Large intestine (tissue), 3 donors: ENCODE results near the gene ACVR1. TPM values are rescaled to one million over a fixed set of nuclear protein-coding genes. Genes with fewer than 3 reads are reported as not detected.

ENCODE experiments used
- DNase-seq, 2 donors: peaks; one replicate each; pipeline versions ENCODE4 v3.0.0 to v3.0.0-alpha.2; 2013
- H3K27ac ChIP-seq: one replicate; pipeline ENCODE4 v1.5.1; 2013; ENCODE audit warnings: low read length
- H3K27me3 ChIP-seq: 2 replicates; pipeline ENCODE4 v1.6.1; 2013; ENCODE audit warnings: low read length; ENCODE audit not compliant: control insufficient read depth, insufficient read depth
- H3K36me3 ChIP-seq: 2 replicates; pipeline ENCODE4 v1.6.1; 2013; ENCODE audit warnings: low read length; ENCODE audit not compliant: control insufficient read depth, insufficient read depth
- H3K4me1 ChIP-seq: one replicate; pipeline ENCODE4 v1.6.1; 2013; ENCODE audit warnings: low read length; ENCODE audit not compliant: control insufficient read depth, insufficient read depth
- H3K4me3 ChIP-seq: one replicate; pipeline ENCODE4 v1.5.1; 2013; ENCODE audit warnings: low read length
- H3K9me3 ChIP-seq: one replicate; pipeline ENCODE4 v1.6.1; 2013; ENCODE audit warnings: mild to moderate bottlenecking, low read depth, low read length, moderate library complexity; ENCODE audit not compliant: control insufficient read depth
- WGBS: methylation state at CpG from one replicate; pipeline ENCODE4 v1.1.5; 2013; ENCODE audit warnings: low lambda C conversion rate; ENCODE audit not compliant: insufficient coverage; 5-methylcytosine and 5-hydroxymethylcytosine counted together
- polyA plus RNA-seq: library from polyadenylated mRNA; unstranded; fragments of 120-200 nt; gene quantifications from one replicate; pipeline ENCODE4 v1.2.1, GENCODE V29; 2013

Gene ACVR1
- polyA plus RNA-seq, 1 donor, result 20.9 TPM

DNA sequence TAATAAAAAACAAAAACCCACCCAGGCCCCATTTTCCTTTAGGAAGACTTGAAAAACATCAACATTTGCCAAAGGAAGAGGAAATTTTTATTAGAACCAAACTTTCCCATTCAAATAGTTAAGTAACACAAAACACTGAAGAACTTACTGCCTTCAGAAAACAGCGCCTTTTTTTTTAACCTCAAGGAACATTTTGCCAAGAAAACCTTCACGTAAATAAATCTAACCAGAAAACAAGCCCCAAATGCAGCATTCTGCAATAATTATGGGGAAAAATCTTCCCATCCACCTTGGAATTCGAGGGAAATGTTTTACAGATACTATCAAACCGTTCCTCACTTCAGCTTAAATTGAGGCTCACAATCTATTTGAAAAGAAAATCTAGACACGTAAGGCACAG is 56.4 kb downstream of the ACVR1 start:
- Histone ChIP-seq H3K27ac (no peak overlapping the region), H3K4me1 (no peaks in the 10 kb centered on the region), H3K9me3 (no peaks in the 10 kb centered on the region), H3K36me3 (peaks cover 23% of the 10 kb centered on the region), H3K27me3 (no peaks in the 10 kb centered on the region), H3K4me3 (no peak overlapping the region)
- no peak for DNase-seq
- 88% methylated on average over 2 of the region's 5 CpGs for WGBS

DNA sequence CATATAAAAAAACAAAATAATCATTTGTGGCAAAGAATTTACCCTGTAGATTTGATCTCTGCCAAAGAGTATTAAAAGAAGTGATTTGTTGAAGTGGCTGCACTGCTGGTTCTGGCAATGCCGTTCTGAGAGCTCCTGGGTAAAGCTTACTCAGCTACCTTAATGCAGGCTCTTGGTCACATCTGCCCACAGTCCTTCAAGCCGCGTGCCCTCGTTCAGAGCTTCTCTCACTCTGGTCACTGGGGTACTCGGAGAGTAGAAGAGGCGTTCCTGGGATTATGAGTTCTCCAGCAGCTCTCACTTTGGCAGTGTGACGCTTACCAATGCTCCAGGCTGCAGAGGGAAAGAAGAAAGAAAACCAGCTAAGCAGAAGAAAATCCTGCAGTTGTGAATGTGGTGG is 57.9 kb downstream of the ACVR1 start:
- Histone ChIP-seq H3K36me3 (peaks cover 23% of the 10 kb centered on the region), H3K4me3 (no peak overlapping the region), H3K9me3 (no peaks in the 10 kb centered on the region), H3K4me1 (no peaks in the 10 kb centered on the region), H3K27me3 (no peaks in the 10 kb centered on the region), H3K27ac (no peak overlapping the region)
- WGBS, result no CpG with 5 or more reads among the region's 7 CpGs
- DNase-seq, result no peak

DNA sequence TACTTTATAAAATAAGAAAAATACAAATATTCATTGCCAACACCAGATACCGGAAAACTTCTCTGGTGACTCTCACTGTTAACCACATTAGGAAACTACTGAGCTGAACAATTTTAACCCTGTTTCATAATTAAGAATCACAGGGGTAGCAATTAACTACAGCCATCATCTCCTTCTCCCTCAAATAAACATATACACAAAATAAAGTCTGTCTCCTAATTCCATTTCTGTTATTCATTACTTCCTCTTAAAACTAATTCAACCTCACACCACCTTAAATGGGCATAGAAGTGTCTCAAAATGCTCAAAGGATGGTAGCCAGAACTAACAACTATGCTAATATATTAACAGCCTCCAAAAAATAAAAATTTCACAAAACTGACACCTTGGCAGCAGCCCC is 60.7 kb downstream of the ACVR1 start:
- WGBS, result 100% methylated on average over 1 of the region's 1 CpG
- no peaks in the 10 kb centered on the region for H3K27me3 ChIP-seq

DNA sequence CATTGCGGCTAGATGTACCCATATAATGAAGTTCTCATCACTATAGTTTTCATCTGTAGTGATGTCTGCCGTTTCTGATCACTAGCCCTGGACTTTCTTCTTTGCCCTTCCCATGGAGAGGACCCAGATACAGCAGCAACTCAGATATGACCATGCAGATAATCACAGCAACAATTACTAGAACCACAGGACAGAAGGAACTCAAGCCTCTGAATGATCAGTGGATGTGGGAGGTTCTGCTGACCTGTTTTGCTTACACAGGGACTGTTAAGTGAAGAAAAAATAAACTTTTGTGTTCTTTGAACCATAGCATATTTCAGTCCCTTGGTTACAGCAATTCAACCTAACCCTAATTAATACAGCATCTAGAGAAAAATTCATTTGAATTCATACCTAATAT is 62.7 kb downstream of the ACVR1 start:
- Histone ChIP-seq H3K4me1 (no peaks in the 10 kb centered on the region), H3K9me3 (no peaks in the 10 kb centered on the region), H3K36me3 (peaks cover 23% of the 10 kb centered on the region), H3K4me3 (no peak overlapping the region), H3K27ac (peak overlapping the region; percentile 33), H3K27me3 (no peaks in the 10 kb centered on the region)
- no CpG with 5 or more reads among the region's 2 CpGs for whole genome bisulfite sequencing
- DNase-seq, result peak; percentile 44 to 72

More for the DNA sequence above, 60.7 kb downstream of the ACVR1 start:
- Histone ChIP-seq H3K4me1 (no peaks in the 10 kb centered on the region), H3K27ac (no peak overlapping the region), H3K9me3 (no peaks in the 10 kb centered on the region), H3K36me3 (peaks cover 23% of the 10 kb centered on the region), H3K4me3 (no peak overlapping the region)
- no peak for DNase-seq

GRCh38 chr2:157810037-157810436 is 66.1 kb downstream of the ACVR1 start:
- Histone ChIP-seq H3K4me3 (no peak overlapping the region), H3K36me3 (no peaks in the 10 kb centered on the region)

GRCh38 chr2:157809212-157809611 is 66.9 kb downstream of the ACVR1 start:
- Histone ChIP-seq H3K27me3 (no peaks in the 10 kb centered on the region), H3K9me3 (no peaks in the 10 kb centered on the region), H3K4me3 (no peak overlapping the region), H3K4me1 (no peaks in the 10 kb centered on the region), H3K27ac (no peak overlapping the region), H3K36me3 (no peaks in the 10 kb centered on the region)
- no peak for DNase-seq
- 100% methylated on average over 1 of the region's 4 CpGs for WGBS

More at GRCh38 chr2:157810037-157810436, 66.1 kb downstream of the ACVR1 start:
- no peak for DNase-seq
- no peaks in the 10 kb centered on the region for H3K9me3 ChIP-seq
- no peaks in the 10 kb centered on the region for H3K27me3 ChIP-seq
- WGBS, result no CpG with 5 or more reads among the region's 1 CpG
- H3K4me1 ChIP-seq, result no peaks in the 10 kb centered on the region
- no peak overlapping the region for H3K27ac ChIP-seq

DNA sequence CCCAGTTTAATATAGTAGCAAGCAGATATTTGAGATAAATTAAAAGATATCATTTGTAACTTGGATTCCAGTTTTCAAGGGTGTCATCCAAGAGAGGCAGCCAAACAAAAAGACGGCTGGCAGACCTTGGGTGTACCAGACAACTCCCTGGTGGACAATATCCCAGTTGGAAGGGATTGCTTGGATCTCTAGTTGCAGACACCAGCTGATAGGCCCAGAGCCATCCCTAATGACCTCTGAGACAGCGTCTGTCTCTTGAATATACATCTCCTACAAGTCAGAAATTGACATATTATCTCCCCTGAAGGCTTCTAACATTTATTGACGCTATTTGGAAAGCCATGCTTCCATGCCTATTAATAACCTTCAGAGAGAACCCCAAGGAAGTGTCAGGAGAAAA is 67.7 kb downstream of the ACVR1 start:
- no peaks in the 10 kb centered on the region for H3K36me3 ChIP-seq
- H3K4me3 ChIP-seq, result no peak overlapping the region
- no peaks in the 10 kb centered on the region for H3K9me3 ChIP-seq
- H3K4me1 ChIP-seq, result no peaks in the 10 kb centered on the region
- no peak for DNase-seq
- WGBS, result 94% methylated on average over 2 of the region's 3 CpGs
- no peak overlapping the region for H3K27ac ChIP-seq
- no peaks in the 10 kb centered on the region for H3K27me3 ChIP-seq

- no peak overlapping the region for H3K27ac ChIP-seq
- no peaks in the 10 kb centered on the region for H3K36me3 ChIP-seq
- H3K4me3 ChIP-seq, result no peak overlapping the region
- no peaks in the 10 kb centered on the region for H3K27me3 ChIP-seq
- WGBS, result 86% methylated on average over 1 of the region's 7 CpGs
- H3K4me1 ChIP-seq, result no peaks in the 10 kb centered on the region
- no peak for DNase-seq
- H3K9me3 ChIP-seq, result no peaks in the 10 kb centered on the region
Observed at GRCh38 chr2:157806426-157807077, 69.6 kb downstream of the ACVR1 start.

- WGBS, result no CpG with 5 or more reads among the region's 3 CpGs
- Histone ChIP-seq H3K9me3 (no peaks in the 10 kb centered on the region), H3K4me3 (no peak overlapping the region), H3K4me1 (no peaks in the 10 kb centered on the region), H3K27me3 (no peaks in the 10 kb centered on the region), H3K27ac (no peak overlapping the region), H3K36me3 (no peaks in the 10 kb centered on the region)
- DNase-seq, result no peak
Observed at GRCh38 chr2:157805519-157805918, 70.6 kb downstream of the ACVR1 start.

- 95% methylated on average over 4 of the region's 5 CpGs for WGBS
- H3K27me3 ChIP-seq, result no peaks in the 10 kb centered on the region
- no peak overlapping the region for H3K27ac ChIP-seq
- H3K4me1 ChIP-seq, result no peaks in the 10 kb centered on the region
- H3K36me3 ChIP-seq, result no peaks in the 10 kb centered on the region
- no peaks in the 10 kb centered on the region for H3K9me3 ChIP-seq
- no peak overlapping the region for H3K4me3 ChIP-seq
- no peak for DNase-seq
Observed at GRCh38 chr2:157804355-157804754, 71.8 kb downstream of the ACVR1 start.

- H3K27ac ChIP-seq, result no peak overlapping the region
- no CpG with 5 or more reads among the region's 3 CpGs for WGBS
- H3K36me3 ChIP-seq, result no peaks in the 10 kb centered on the region
- H3K27me3 ChIP-seq, result no peaks in the 10 kb centered on the region
- DNase-seq, result no peak
- H3K4me1 ChIP-seq, result no peaks in the 10 kb centered on the region
- H3K4me3 ChIP-seq, result no peak overlapping the region
- no peaks in the 10 kb centered on the region for H3K9me3 ChIP-seq
Observed at GRCh38 chr2:157803952-157804351, 72.2 kb downstream of the ACVR1 start.
